ENCODE data around the gene PAPLN. TPM values are rescaled to one million over a fixed set of nuclear protein-coding genes. Genes with fewer than 3 reads are reported as not detected.

The PAPLN gene
- total RNA-seq, 2 donors from 2014 or later = not detected

- Mint-ChIP-seq H3K4me1 (peaks cover 2% of the 10 kb centered on the region), H3K36me3 (ENCODE audit: low read depth) (peaks cover 14% of the 10 kb centered on the region), H3K27me3 (no peaks in the 10 kb centered on the region), H3K27ac (no peak overlapping the region), H3K4me3 (no peak overlapping the region)
- DNase-seq = no peak
- no peaks in the 10 kb centered on the region for H3K9me3 ChIP-seq (ENCODE audit: control insufficient read depth, low read length, poor library complexity, severe bottlenecking)
- no peak for ATAC-seq
These were observed 21.3 kb upstream of the PAPLN start for GRCh38 chr14:73216030-73216429.

GRCh38 chr14:73217411-73217810, 19.9 kb upstream of the PAPLN start:
- H3K9me3 ChIP-seq (ENCODE audit: control insufficient read depth, low read length, poor library complexity, severe bottlenecking) = no peaks in the 10 kb centered on the region
- Mint-ChIP-seq H3K36me3 (ENCODE audit: low read depth) (peaks cover 17% of the 10 kb centered on the region), H3K4me1 (peaks cover 6% of the 10 kb centered on the region), H3K27me3 (no peaks in the 10 kb centered on the region), H3K27ac (no peak overlapping the region), H3K4me3 (no peak overlapping the region)
- ATAC-seq (no peak), DNase-seq (no peak)

GRCh38 chr14:73220061-73220460, 17.2 kb upstream of the PAPLN start:
- Mint-ChIP-seq H3K4me1 (peaks cover 9% of the 10 kb centered on the region), H3K27ac (no peak overlapping the region), H3K36me3 (ENCODE audit: low read depth) (peaks cover 17% of the 10 kb centered on the region), H3K4me3 (no peak overlapping the region), H3K27me3 (no peaks in the 10 kb centered on the region)
- no peaks in the 10 kb centered on the region for H3K9me3 ChIP-seq (ENCODE audit: control insufficient read depth, low read length, poor library complexity, severe bottlenecking)
- DNase-seq (no peak), ATAC-seq (no peak)

- Mint-ChIP-seq H3K4me3 (no peak overlapping the region), H3K27me3 (no peaks in the 10 kb centered on the region), H3K36me3 (ENCODE audit: low read depth) (peaks cover 19% of the 10 kb centered on the region), H3K4me1 (peaks cover 10% of the 10 kb centered on the region), H3K27ac (peak overlapping the region; percentile 27)
- DNase-seq (no peak), ATAC-seq (no peak)
- no peaks in the 10 kb centered on the region for H3K9me3 ChIP-seq (ENCODE audit: control insufficient read depth, low read length, poor library complexity, severe bottlenecking)
These were observed 16.7 kb upstream of the PAPLN start for GRCh38 chr14:73220634-73221033.

- ATAC-seq = no peak
These were observed 15.4 kb upstream of the PAPLN start for GRCh38 chr14:73221945-73222344.

GRCh38 chr14:73223049-73223448, 14.3 kb upstream of the PAPLN start:
- DNase-seq (no peak), ATAC-seq (peak; percentile 78)
- no peak overlapping the region for H3K4me3 Mint-ChIP-seq
- no peaks in the 10 kb centered on the region for H3K27me3 Mint-ChIP-seq
- H3K9me3 ChIP-seq (ENCODE audit: control insufficient read depth, low read length, poor library complexity, severe bottlenecking) = no peaks in the 10 kb centered on the region
- H3K36me3 Mint-ChIP-seq (ENCODE audit: low read depth) = peaks cover 19% of the 10 kb centered on the region
- peak overlapping the region; percentile 29 for H3K27ac Mint-ChIP-seq
- peaks cover 10% of the 10 kb centered on the region for H3K4me1 Mint-ChIP-seq

More at GRCh38 chr14:73221945-73222344, 15.4 kb upstream of the PAPLN start:
- peak overlapping the region; percentile 29 for H3K27ac Mint-ChIP-seq
- H3K36me3 Mint-ChIP-seq (ENCODE audit: low read depth) = peaks cover 19% of the 10 kb centered on the region
- DNase-seq = no peak
- peaks cover 10% of the 10 kb centered on the region for H3K4me1 Mint-ChIP-seq
- no peaks in the 10 kb centered on the region for H3K9me3 ChIP-seq (ENCODE audit: control insufficient read depth, low read length, poor library complexity, severe bottlenecking)
- no peak overlapping the region for H3K4me3 Mint-ChIP-seq
- H3K27me3 Mint-ChIP-seq = no peaks in the 10 kb centered on the region

GRCh38 chr14:73225496-73225895, 11.8 kb upstream of the PAPLN start:
- no peaks in the 10 kb centered on the region for H3K9me3 ChIP-seq (ENCODE audit: control insufficient read depth, low read length, poor library complexity, severe bottlenecking)
- Mint-ChIP-seq H3K27me3 (no peaks in the 10 kb centered on the region), H3K36me3 (ENCODE audit: low read depth) (peaks cover 9% of the 10 kb centered on the region), H3K27ac (no peak overlapping the region), H3K4me1 (peaks cover 10% of the 10 kb centered on the region), H3K4me3 (no peak overlapping the region)
- DNase-seq (no peak), ATAC-seq (no peak)

GRCh38 chr14:73227812-73228781, 9.2 kb upstream of the PAPLN start:
- H3K36me3 Mint-ChIP-seq (ENCODE audit: low read depth) = peaks cover 6% of the 10 kb centered on the region
- ATAC-seq = no peak
- peaks cover 4% of the 10 kb centered on the region for H3K4me1 Mint-ChIP-seq
- no peak for DNase-seq
- no peak overlapping the region for H3K27ac Mint-ChIP-seq
- no peaks in the 10 kb centered on the region for H3K9me3 ChIP-seq (ENCODE audit: control insufficient read depth, low read length, poor library complexity, severe bottlenecking)
- no peak overlapping the region for H3K4me3 Mint-ChIP-seq
- peaks cover 11% of the 10 kb centered on the region for H3K27me3 Mint-ChIP-seq

- Mint-ChIP-seq H3K27me3 (peaks cover 27% of the 10 kb centered on the region), H3K36me3 (ENCODE audit: low read depth) (peaks cover 6% of the 10 kb centered on the region), H3K4me1 (peaks cover 2% of the 10 kb centered on the region), H3K4me3 (no peak overlapping the region), H3K27ac (no peak overlapping the region)
- H3K9me3 ChIP-seq (ENCODE audit: control insufficient read depth, low read length, poor library complexity, severe bottlenecking) = no peaks in the 10 kb centered on the region
- DNase-seq (no peak), ATAC-seq (no peak)
These were observed 7.3 kb upstream of the PAPLN start for GRCh38 chr14:73230051-73230450.

- no peak for ATAC-seq
- DNase-seq = no peak
- no peaks in the 10 kb centered on the region for H3K9me3 ChIP-seq (ENCODE audit: control insufficient read depth, low read length, poor library complexity, severe bottlenecking)
- no peak overlapping the region for H3K4me3 Mint-ChIP-seq
- H3K36me3 Mint-ChIP-seq (ENCODE audit: low read depth) = peaks cover 12% of the 10 kb centered on the region
- peaks cover 10% of the 10 kb centered on the region for H3K4me1 Mint-ChIP-seq
- no peak overlapping the region for H3K27ac Mint-ChIP-seq
- peaks cover 48% of the 10 kb centered on the region for H3K27me3 Mint-ChIP-seq
These were observed 5.1 kb upstream of the PAPLN start for GRCh38 chr14:73231981-73232851.

- Mint-ChIP-seq H3K36me3 (ENCODE audit: low read depth) (peaks cover 12% of the 10 kb centered on the region), H3K4me1 (peaks cover 10% of the 10 kb centered on the region), H3K27me3 (peaks cover 49% of the 10 kb centered on the region), H3K4me3 (no peak overlapping the region), H3K27ac (no peak overlapping the region)
- no peak for ATAC-seq
- no peaks in the 10 kb centered on the region for H3K9me3 ChIP-seq (ENCODE audit: control insufficient read depth, low read length, poor library complexity, severe bottlenecking)
- no peak for DNase-seq
These were observed 4.3 kb upstream of the PAPLN start for GRCh38 chr14:73232984-73233383.

- no peak for DNase-seq
- Mint-ChIP-seq H3K27ac (no peak overlapping the region), H3K4me1 (peaks cover 14% of the 10 kb centered on the region), H3K4me3 (no peak overlapping the region), H3K36me3 (ENCODE audit: low read depth) (peaks cover 10% of the 10 kb centered on the region), H3K27me3 (peaks cover 53% of the 10 kb centered on the region)
- H3K9me3 ChIP-seq (ENCODE audit: control insufficient read depth, low read length, poor library complexity, severe bottlenecking) = no peaks in the 10 kb centered on the region
- no peak for ATAC-seq
These were observed 3.7 kb upstream of the PAPLN start for GRCh38 chr14:73233564-73233963.

- H3K27me3 Mint-ChIP-seq = peaks cover 58% of the 10 kb centered on the region
- no peaks in the 10 kb centered on the region for H3K9me3 ChIP-seq (ENCODE audit: control insufficient read depth, low read length, poor library complexity, severe bottlenecking)
- no peak overlapping the region for H3K4me3 Mint-ChIP-seq
- no peak overlapping the region for H3K27ac Mint-ChIP-seq
- H3K36me3 Mint-ChIP-seq (ENCODE audit: low read depth) = peaks cover 10% of the 10 kb centered on the region
- DNase-seq = no peak
- H3K4me1 Mint-ChIP-seq = peaks cover 14% of the 10 kb centered on the region
- no peak for ATAC-seq
These were observed 3.3 kb upstream of the PAPLN start for GRCh38 chr14:73234029-73234428.
